ENCODE measurements around the gene LRRC4C. TPM values are rescaled to one million over a fixed set of nuclear protein-coding genes. Genes with fewer than 3 reads are reported as not detected.

The LRRC4C gene
- total and polyA plus RNA-seq, 2 donors (not counting 3 experiments of a cell fraction or from before 2014, with no cell fraction given), result not detected

DNA sequence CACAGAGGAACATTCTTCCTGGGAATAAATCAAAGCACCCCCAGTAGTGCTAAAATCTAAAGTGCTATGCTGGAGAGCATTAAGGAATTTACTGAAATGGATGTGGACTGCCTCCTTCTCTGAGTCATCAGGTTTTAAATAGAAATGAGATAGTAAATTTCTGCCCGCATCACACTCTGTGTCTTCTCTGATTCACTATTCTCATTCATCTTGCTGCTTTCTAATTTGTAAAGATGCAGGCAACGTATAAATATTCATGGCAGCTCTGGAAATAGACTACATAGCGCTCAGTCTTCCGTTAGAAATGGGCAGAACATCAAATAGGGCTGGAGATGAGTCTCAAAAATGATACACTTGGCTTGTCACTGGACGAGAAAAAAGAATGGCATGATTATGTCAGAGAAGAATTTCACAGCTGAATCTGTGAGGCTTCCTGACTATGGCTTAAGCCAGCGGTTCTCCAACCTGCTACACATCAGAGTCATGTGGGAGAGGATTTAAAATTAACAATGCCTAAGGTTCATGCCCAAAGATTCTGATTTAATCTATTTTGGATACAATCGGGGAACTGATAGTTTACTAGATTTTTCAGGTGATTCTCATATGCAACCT lies 178.2 kb downstream of the LRRC4C start:
- H3K9me3 ChIP-seq (replicated peaks; ENCODE audit: control insufficient read depth, insufficient read depth, low read length), result no peaks in the 10 kb centered on the region
- no TSS peak for BruUV-seq (replicated peaks)
- H3K79me2 ChIP-seq (ENCODE audit: control insufficient read depth, insufficient read depth, low read length), result no peaks in the 10 kb centered on the region
- TF ChIP-seq GATA2 (IDR thresholded peaks at IDR 0.05; ENCODE audit: insufficient read depth, insufficient read length, low read depth, low read length) (no peak), EZH2 (IDR thresholded peaks at IDR 0.05; ENCODE audit: borderline replicate concordance, low read depth, low read length, severe bottlenecking) (no peak), JUN (IDR thresholded peaks at IDR 0.05; ENCODE audit: borderline replicate concordance, insufficient read depth, insufficient read length, low read depth) (no peak), FOS (IDR thresholded peaks at IDR 0.05; ENCODE audit: borderline replicate concordance, insufficient read depth, low read length) (no peak), MYC (IDR thresholded peaks at IDR 0.05; ENCODE audit: low read depth, low read length) (no peak), POLR2AphosphoS5 (IDR thresholded peaks at IDR 0.05; ENCODE audit: insufficient read depth, low read depth, low read length) (no peak), POLR2A (IDR thresholded peaks at IDR 0.05; ENCODE audit: low read depth, low read length) (no peak)
- TF ChIP-seq, protein P1, sequence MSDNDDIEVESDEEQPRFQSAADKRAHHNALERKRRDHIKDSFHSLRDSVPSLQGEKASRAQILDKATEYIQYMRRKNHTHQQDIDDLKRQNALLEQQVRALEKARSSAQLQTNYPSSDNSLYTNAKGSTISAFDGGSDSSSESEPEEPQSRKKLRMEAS (IDR thresholded peaks at IDR 0.05; ENCODE audit: insufficient read depth, insufficient read length), result no peak
- TF ChIP-seq, protein P2, sequence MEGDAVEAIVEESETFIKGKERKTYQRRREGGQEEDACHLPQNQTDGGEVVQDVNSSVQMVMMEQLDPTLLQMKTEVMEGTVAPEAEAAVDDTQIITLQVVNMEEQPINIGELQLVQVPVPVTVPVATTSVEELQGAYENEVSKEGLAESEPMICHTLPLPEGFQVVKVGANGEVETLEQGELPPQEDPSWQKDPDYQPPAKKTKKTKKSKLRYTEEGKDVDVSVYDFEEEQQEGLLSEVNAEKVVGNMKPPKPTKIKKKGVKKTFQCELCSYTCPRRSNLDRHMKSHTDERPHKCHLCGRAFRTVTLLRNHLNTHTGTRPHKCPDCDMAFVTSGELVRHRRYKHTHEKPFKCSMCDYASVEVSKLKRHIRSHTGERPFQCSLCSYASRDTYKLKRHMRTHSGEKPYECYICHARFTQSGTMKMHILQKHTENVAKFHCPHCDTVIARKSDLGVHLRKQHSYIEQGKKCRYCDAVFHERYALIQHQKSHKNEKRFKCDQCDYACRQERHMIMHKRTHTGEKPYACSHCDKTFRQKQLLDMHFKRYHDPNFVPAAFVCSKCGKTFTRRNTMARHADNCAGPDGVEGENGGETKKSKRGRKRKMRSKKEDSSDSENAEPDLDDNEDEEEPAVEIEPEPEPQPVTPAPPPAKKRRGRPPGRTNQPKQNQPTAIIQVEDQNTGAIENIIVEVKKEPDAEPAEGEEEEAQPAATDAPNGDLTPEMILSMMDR (IDR thresholded peaks at IDR 0.05; ENCODE audit: extremely low read depth in 1 of 2, insufficient read depth in 1 of 2, low read depth in 1 of 2, low read length in 2 of 2), result no peak
- dilution Hi-C loops (cut with MboI; ENCODE audit: extremely low pct_ligation_motif_present, low sequenced_read_pairs), result no loop called here
- no peaks in the 10 kb centered on the region for H4K20me1 ChIP-seq (replicated peaks; ENCODE audit: control insufficient read depth, extremely low read depth, insufficient read depth, low read length)
- no peak overlapping the region for H3K4me3 ChIP-seq (replicated peaks in 1 of 3; ENCODE audit: insufficient read depth in 1 of 3, low read depth in 1 of 3, low read length in 3 of 3)
- no peaks in the 10 kb centered on the region for H3K36me3 ChIP-seq (ENCODE audit: control insufficient read depth in 2 of 2, extremely low read depth in 1 of 2, insufficient read depth in 2 of 2, low read length in 2 of 2)
- intact Hi-C loops (cut with micrococcal nuclease), result no loop called here
- DNase-seq (ENCODE audit: low read depth, low spot score) (no peak), FAIRE-seq (no peak)
- no peak overlapping the region for H3K9ac ChIP-seq (replicated peaks; ENCODE audit: extremely low read depth, insufficient read depth, low read length)
- H3K9me1 ChIP-seq (replicated peaks; ENCODE audit: control insufficient read depth, extremely low read depth, insufficient read depth, low read length), result no peaks in the 10 kb centered on the region
- H2AFZ ChIP-seq (ENCODE audit: low read depth, low read length), result no peak overlapping the region
- H3K4me2 ChIP-seq (ENCODE audit: insufficient read depth, low read length), result no peak overlapping the region
- H3K27ac ChIP-seq (ENCODE audit: insufficient read depth, low read depth, low read length), result no peak overlapping the region
- CTCF ChIA-PET, result no interaction called here
- no peaks in the 10 kb centered on the region for H3K27me3 ChIP-seq (ENCODE audit: control insufficient read depth in 2 of 2, insufficient read depth in 2 of 2, low read length in 2 of 2)
- H3K4me1 ChIP-seq (ENCODE audit: control insufficient read depth, extremely low read depth, insufficient read depth, low read length), result no peaks in the 10 kb centered on the region
- POLR2A ChIA-PET, result no interaction called here

All from endothelial cell of umbilical vein (primary cell).